H9 (cell line): Measurements from ENCODE around the gene UMAD1. TPM values are rescaled to one million over a fixed set of nuclear protein-coding genes. Genes with fewer than 3 reads are reported as not detected.
A peak's percentile ranks its signal among the peaks of the same experiment; 100 is the strongest.

Experiments used
- DNase-seq: peaks from one replicate; pipeline ENCODE4 v3.0.0-alpha.2; 2017
- H2AFZ ChIP-seq: one replicate; pipeline ENCODE4 v1.6.1; 2013; ENCODE audit warnings: mild to moderate bottlenecking, low read length, control low read depth, moderate library complexity
- H2AK5ac ChIP-seq: 2 replicates; pipeline ENCODE4 v1.6.1; 2013; ENCODE audit warnings: low read length, control low read depth, mixed read lengths; ENCODE audit not compliant: insufficient read length
- H2BK120ac ChIP-seq: one replicate; pipeline ENCODE4 v1.6.1; 2013; ENCODE audit warnings: low read depth, mild to moderate bottlenecking, low read length, control low read depth, inconsistent platforms; ENCODE audit not compliant: poor library complexity, severe bottlenecking
- H2BK12ac ChIP-seq: 2 replicates; pipeline ENCODE4 v1.6.1; 2013; ENCODE audit warnings: low read length, control low read depth, mixed read lengths, low read depth; ENCODE audit not compliant: insufficient read length
- H2BK15ac ChIP-seq: 2 replicates; pipeline ENCODE4 v1.6.1; 2013; ENCODE audit warnings: low read depth, low read length, control low read depth
- H2BK20ac ChIP-seq: one replicate; pipeline ENCODE4 v1.6.1; 2013; ENCODE audit warnings: low read depth, mild to moderate bottlenecking, low read length, control low read depth, inconsistent platforms; ENCODE audit not compliant: poor library complexity, severe bottlenecking
- H2BK5ac ChIP-seq: 2 replicates; pipeline ENCODE4 v1.6.1; 2013; ENCODE audit warnings: low read length, control low read depth, mixed read lengths; ENCODE audit not compliant: insufficient read length
- H3K14ac ChIP-seq: 2 replicates; pipeline ENCODE4 v1.6.1; 2013; ENCODE audit warnings: low read length, control low read depth; ENCODE audit not compliant: insufficient read depth
- H3K18ac ChIP-seq: 2 replicates; pipeline ENCODE4 v1.6.1; 2013; ENCODE audit warnings: low read depth, mild to moderate bottlenecking, mixed read lengths, low read length, control low read depth; ENCODE audit not compliant: insufficient read length
- H3K23ac ChIP-seq: 2 replicates; pipeline ENCODE4 v1.6.1; 2013; ENCODE audit warnings: low read length, control low read depth, mixed read lengths, low read depth; ENCODE audit not compliant: insufficient read length
- H3K23me2 ChIP-seq: 2 replicates; pipeline ENCODE4 v1.6.1; 2013; ENCODE audit warnings: low read depth, mild to moderate bottlenecking, mixed read lengths, low read length, control low read depth; ENCODE audit not compliant: insufficient read length, poor library complexity, severe bottlenecking
- H3K27ac ChIP-seq: 2 replicates; pipeline ENCODE4 v1.5.1; 2013; ENCODE audit warnings: low read length, control low read depth, mixed read lengths, low read depth; ENCODE audit not compliant: insufficient read length
- H3K27me3 ChIP-seq: 2 replicates; pipeline ENCODE4 v1.6.1; 2013; ENCODE audit warnings: low read length, control low read depth, inconsistent platforms; ENCODE audit not compliant: insufficient read depth
- H3K4ac ChIP-seq: 2 replicates; pipeline ENCODE4 v1.6.1; 2013; ENCODE audit warnings: low read depth, mild to moderate bottlenecking, control low read depth, inconsistent platforms, low read length, moderate library complexity
- H3K4me1 ChIP-seq: 2 replicates; pipeline ENCODE4 v1.6.1; 2013; ENCODE audit warnings: low read length, control low read depth, inconsistent platforms; ENCODE audit not compliant: insufficient read depth
- H3K4me2 ChIP-seq: 2 replicates; pipeline ENCODE4 v1.6.1; 2013; ENCODE audit warnings: low read length, control low read depth, mixed read lengths; ENCODE audit not compliant: insufficient read length, insufficient read depth
- H3K56ac ChIP-seq: 2 replicates; pipeline ENCODE4 v1.6.1; 2013; ENCODE audit warnings: low read depth, mild to moderate bottlenecking, mixed read lengths, low read length, control low read depth; ENCODE audit not compliant: insufficient read length
- H3K79me1 ChIP-seq: 2 replicates; pipeline ENCODE4 v1.6.1; 2013; ENCODE audit warnings: low read depth, mild to moderate bottlenecking, moderate library complexity, low read length, control low read depth, inconsistent platforms; ENCODE audit not compliant: insufficient read depth, poor library complexity, severe bottlenecking
- H3K79me2 ChIP-seq: 2 replicates; pipeline ENCODE4 v1.6.1; 2013; ENCODE audit warnings: low read length, control low read depth, inconsistent platforms; ENCODE audit not compliant: insufficient read depth
- H3K9ac ChIP-seq: 2 replicates; pipeline ENCODE4 v1.6.1; 2013; ENCODE audit warnings: low read length, control low read depth, mixed read lengths; ENCODE audit not compliant: insufficient read length; ENCODE audit errors: extremely low read depth
- H3K9me3 ChIP-seq: one replicate; pipeline ENCODE4 v1.6.1; 2013; ENCODE audit warnings: low read depth, low read length, inconsistent platforms; ENCODE audit not compliant: control insufficient read depth
- H3T11ph ChIP-seq: one replicate; pipeline ENCODE4 v1.6.1; 2013; ENCODE audit warnings: mild to moderate bottlenecking, low read length, control low read depth, inconsistent platforms
- H4K20me1 ChIP-seq: one replicate; pipeline ENCODE4 v1.6.1; 2013; ENCODE audit not compliant: control insufficient read depth, insufficient read length, insufficient read depth
- H4K5ac ChIP-seq: 2 replicates; pipeline ENCODE4 v1.6.1; 2013; ENCODE audit warnings: low read depth, mild to moderate bottlenecking, mixed read lengths, low read length, control low read depth; ENCODE audit not compliant: insufficient read length
- H4K8ac ChIP-seq: replicated peaks from 2 replicates; pipeline ENCODE4 v1.6.1; 2013; ENCODE audit warnings: low read length, control low read depth, mixed read lengths, low read depth; ENCODE audit not compliant: insufficient read length
- H4K91ac ChIP-seq: 2 replicates; pipeline ENCODE4 v1.6.1; 2013; ENCODE audit warnings: low read depth, mild to moderate bottlenecking, moderate library complexity, mixed read lengths, low read length, control low read depth; ENCODE audit not compliant: insufficient read length
- H3K27ac Mint-ChIP-seq, 3 experiments: 2 replicates in 2 of 3; 3 replicates in 1 of 3; pipeline ENCODE4 v1.8.0; 2020 to 2021; ENCODE audit warnings: mixed read lengths in 3 of 3, mild to moderate bottlenecking in 1 of 3, moderate library complexity in 1 of 3
- H3K27me3 Mint-ChIP-seq: 2 replicates; pipeline ENCODE4 v1.8.0; 2021; ENCODE audit warnings: low read depth, mild to moderate bottlenecking, moderate library complexity, mixed read lengths
- H3K36me3 Mint-ChIP-seq, 3 experiments: 2 replicates in 2 of 3; 3 replicates in 1 of 3; pipeline ENCODE4 v1.8.0; 2020 to 2021; ENCODE audit warnings: low read depth in 3 of 3, mixed read lengths in 3 of 3; ENCODE audit not compliant: insufficient read depth in 1 of 3
- H3K4me1 Mint-ChIP-seq, 2 experiments: 2 replicates each; pipeline ENCODE4 v1.8.0; 2020; ENCODE audit warnings: mixed read lengths in 2 of 2
- H3K4me3 Mint-ChIP-seq, 2 experiments: 2 replicates in 1 of 2; 3 replicates in 1 of 2; pipeline ENCODE4 v1.8.0; 2020 to 2021; ENCODE audit warnings: mild to moderate bottlenecking in 2 of 2, mixed read lengths in 2 of 2, moderate library complexity in 1 of 2
- H3K9me3 Mint-ChIP-seq, 2 experiments: 2 replicates in 1 of 2; 3 replicates in 1 of 2; pipeline ENCODE4 v1.8.0; 2020; ENCODE audit warnings: mild to moderate bottlenecking in 2 of 2, mixed read lengths in 2 of 2, moderate library complexity in 1 of 2
- WGBS: extraction: QIAGEN DNeasy Blood & Tissue Kit; methylation state at CpG from one replicate; pipeline ENCODE4 v1.1.7; 2013; ENCODE audit warnings: missing lambda C conversion rate, low lambda C conversion rate, mixed read lengths; ENCODE audit not compliant: insufficient read length; ENCODE audit errors: extremely low coverage; 5-methylcytosine and 5-hydroxymethylcytosine counted together
- total RNA-seq: library from RNA; stranded (reverse); gene quantifications from 2 replicates; pipeline ENCODE4 v1.2.1, GENCODE V29; 2021
- TF ChIP-seq, protein P1 (sequence below): fragments of 200-600 bp; sonication (generic); conservative IDR thresholded peaks from 3 replicates; pipeline ENCODE4 v1.8.0; 2021; ENCODE audit warnings: antibody characterized with exemption, mild to moderate bottlenecking

Gene UMAD1
- total RNA-seq, 1 experiment from 2014 or later, result 8.9 TPM

DNA sequence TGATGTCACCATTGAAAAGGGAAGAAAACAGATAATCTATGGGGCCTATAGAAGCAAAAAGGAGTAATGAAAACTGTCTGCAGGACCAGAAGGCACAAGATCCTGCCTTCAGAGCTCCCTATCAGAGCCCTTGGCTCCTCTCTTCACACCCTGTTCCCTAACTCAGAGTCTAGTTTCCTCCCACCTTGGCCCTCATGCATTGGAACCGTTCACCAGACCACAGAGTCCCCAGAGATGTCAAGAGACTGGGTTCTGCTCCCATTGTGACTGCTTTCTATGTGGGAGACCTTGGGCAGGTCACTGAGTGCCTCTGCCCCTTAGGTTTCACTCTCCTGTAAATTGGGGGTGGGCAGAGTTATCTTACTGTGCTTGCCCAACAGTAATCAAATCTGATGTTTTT, 158.0 kb downstream of the UMAD1 start:
- Histone ChIP-seq H4K20me1 (no peaks in the 10 kb centered on the region), H4K5ac (no peak overlapping the region), H3K9me3 (no peaks in the 10 kb centered on the region), H3K14ac (no peak overlapping the region), H3K27me3 (no peaks in the 10 kb centered on the region), H4K91ac (no peak overlapping the region), H3K79me1 (no peaks in the 10 kb centered on the region), H3K56ac (no peak overlapping the region), H3K27ac (no peak overlapping the region), H3K4me1 (peaks cover 6% of the 10 kb centered on the region; the same call in 1 of the 2 replicates), H2AFZ (no peak overlapping the region), H4K8ac (no peak overlapping the region), H2BK12ac (no peak overlapping the region), H3K79me2 (no peaks in the 10 kb centered on the region), H3K9ac (no peak overlapping the region), H2BK20ac (no peak overlapping the region), H2AK5ac (no peak overlapping the region), H3K4me2 (no peak overlapping the region), H3T11ph (no peak overlapping the region), H2BK120ac (no peak overlapping the region), H3K23me2 (no peaks in the 10 kb centered on the region), H2BK5ac (no peak overlapping the region), H3K23ac (no peak overlapping the region), H2BK15ac (no peak overlapping the region), H3K18ac (no peak overlapping the region), H3K4ac (no peak overlapping the region)
- WGBS, result no CpG with 5 or more reads among the region's 1 CpG
- H3K36me3 Mint-ChIP-seq, result peaks cover 8 to 15% (median 14%) of the 10 kb centered on the region in 3 experiments; a peak in 6 of 7 replicates
- H3K27me3 Mint-ChIP-seq, result no peaks in the 10 kb centered on the region
- peaks cover 25 to 28% of the 10 kb centered on the region in 2 experiments for H3K4me1 Mint-ChIP-seq
- H3K27ac Mint-ChIP-seq, result peak overlapping the region in 2 of 3 experiments; percentile 18 to 72; a peak in 1 of 7 replicates
- no peak for DNase-seq
- H3K9me3 Mint-ChIP-seq, result peaks cover 7 to 9% of the 10 kb centered on the region in 2 experiments
- no peak overlapping the region for H3K4me3 Mint-ChIP-seq
- TF ChIP-seq, protein P1, sequence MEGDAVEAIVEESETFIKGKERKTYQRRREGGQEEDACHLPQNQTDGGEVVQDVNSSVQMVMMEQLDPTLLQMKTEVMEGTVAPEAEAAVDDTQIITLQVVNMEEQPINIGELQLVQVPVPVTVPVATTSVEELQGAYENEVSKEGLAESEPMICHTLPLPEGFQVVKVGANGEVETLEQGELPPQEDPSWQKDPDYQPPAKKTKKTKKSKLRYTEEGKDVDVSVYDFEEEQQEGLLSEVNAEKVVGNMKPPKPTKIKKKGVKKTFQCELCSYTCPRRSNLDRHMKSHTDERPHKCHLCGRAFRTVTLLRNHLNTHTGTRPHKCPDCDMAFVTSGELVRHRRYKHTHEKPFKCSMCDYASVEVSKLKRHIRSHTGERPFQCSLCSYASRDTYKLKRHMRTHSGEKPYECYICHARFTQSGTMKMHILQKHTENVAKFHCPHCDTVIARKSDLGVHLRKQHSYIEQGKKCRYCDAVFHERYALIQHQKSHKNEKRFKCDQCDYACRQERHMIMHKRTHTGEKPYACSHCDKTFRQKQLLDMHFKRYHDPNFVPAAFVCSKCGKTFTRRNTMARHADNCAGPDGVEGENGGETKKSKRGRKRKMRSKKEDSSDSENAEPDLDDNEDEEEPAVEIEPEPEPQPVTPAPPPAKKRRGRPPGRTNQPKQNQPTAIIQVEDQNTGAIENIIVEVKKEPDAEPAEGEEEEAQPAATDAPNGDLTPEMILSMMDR, result no peak
